Stimulated activated naive B cell treated with anti-CD40 and anti-IgM and Interleukin-4, amounts not matched to agents 10 μg/mL and 1 μg/mL and 100 μg/mL, for 72 hours (primary cell): ENCODE results near the gene ADA.
"Not testable (repeated sequence)": the region's sequence is repeated elsewhere in the genome, so short reads cannot be mapped to it uniquely, and the experiment has no call there.

Source experiments
- ATAC-seq, 2 donors: fragments of 150-1000 bp; cut with Tn5 transposase; replicated peaks; 2 replicates each; pipeline ENCODE4 v1.10.0; 2021; ENCODE audit warnings: moderate library complexity in 1 of 2
- DNase-seq: peaks from one replicate; pipeline ENCODE4 v3.0.0; 2021
- H3K27ac Mint-ChIP-seq: one replicate; pipeline ENCODE4 v1.8.0; 2022; ENCODE audit warnings: mild to moderate bottlenecking, mixed read lengths
- H3K27me3 Mint-ChIP-seq, 2 donors: one replicate each; pipeline ENCODE4 v1.8.0; 2022; ENCODE audit warnings: mixed read lengths in 2 of 2
- H3K36me3 Mint-ChIP-seq, 2 donors: one replicate each; pipeline ENCODE4 v1.8.0; 2022; ENCODE audit warnings: mixed read lengths in 2 of 2, mild to moderate bottlenecking in 1 of 2
- H3K4me1 Mint-ChIP-seq, 2 donors: one replicate each; pipeline ENCODE4 v1.8.0; 2022; ENCODE audit warnings: mixed read lengths in 2 of 2, mild to moderate bottlenecking in 1 of 2
- H3K4me3 Mint-ChIP-seq, 2 donors: one replicate each; pipeline ENCODE4 v1.8.0; 2022; ENCODE audit warnings: mild to moderate bottlenecking in 2 of 2, mixed read lengths in 2 of 2, moderate library complexity in 1 of 2
- H3K9me3 Mint-ChIP-seq, 2 donors: one replicate each; pipeline ENCODE4 v1.8.0; 2022; ENCODE audit warnings: mixed read lengths in 2 of 2, mild to moderate bottlenecking in 1 of 2

The ADA gene

GRCh38 chr20:44651684-44652423, at the start of gene ADA:
ADA (minus strand) TSS chr20:44651699; CDS start chr20:44651607, 92 bp downstream.
- Mint-ChIP-seq H3K4me3 (peak within 1 kb of the TSS; percentile 80 to 85), H3K4me1 (peaks cover 28 to 51% of the 10 kb centered on the region in 2 donors), H3K27me3 (no peaks in the 10 kb centered on the region), H3K36me3 (peaks cover 2 to 9% of the 10 kb centered on the region in 2 donors), H3K9me3 (peaks cover 0 to 2% of the 10 kb centered on the region in 2 donors), H3K27ac (peak within 1 kb of the TSS; percentile 86)
- ATAC-seq (peak; percentile 80 to 83), DNase-seq (peak; percentile 68)

GRCh38 chr20:44700306-44700705, 48.8 kb upstream of the ADA start:
- no peaks in the 10 kb centered on the region for H3K36me3 Mint-ChIP-seq
- H3K9me3 Mint-ChIP-seq, result no peaks in the 10 kb centered on the region
- no peaks in the 10 kb centered on the region for H3K27me3 Mint-ChIP-seq
- peaks cover 13 to 33% of the 10 kb centered on the region in 2 donors for H3K4me1 Mint-ChIP-seq
- H3K4me3 Mint-ChIP-seq, result no peak overlapping the region
- ATAC-seq (no peak), DNase-seq (no peak)
- no peak overlapping the region for H3K27ac Mint-ChIP-seq

GRCh38 chr20:44698351-44698750, 46.9 kb upstream of the ADA start:
- no peaks in the 10 kb centered on the region for H3K36me3 Mint-ChIP-seq
- no peaks in the 10 kb centered on the region for H3K9me3 Mint-ChIP-seq
- H3K27ac Mint-ChIP-seq, result no peak overlapping the region
- peaks cover 11 to 26% of the 10 kb centered on the region in 2 donors for H3K4me1 Mint-ChIP-seq
- no peak for DNase-seq
- no peak overlapping the region for H3K4me3 Mint-ChIP-seq
- no peak for ATAC-seq
- no peaks in the 10 kb centered on the region for H3K27me3 Mint-ChIP-seq

GRCh38 chr20:44697041-44697440, 45.5 kb upstream of the ADA start:
- H3K4me3 Mint-ChIP-seq, H3K27ac Mint-ChIP-seq, H3K27me3 Mint-ChIP-seq, H3K9me3 Mint-ChIP-seq, DNase-seq, H3K36me3 Mint-ChIP-seq: not testable (repeated sequence)
- H3K4me1 Mint-ChIP-seq, result peaks cover 6 to 16% of the 10 kb centered on the region in 2 donors
- ATAC-seq, result peak; percentile 55 to 67

GRCh38 chr20:44696315-44696714, 44.8 kb upstream of the ADA start:
- H3K27me3 Mint-ChIP-seq, result no peaks in the 10 kb centered on the region
- no peaks in the 10 kb centered on the region for H3K36me3 Mint-ChIP-seq
- H3K9me3 Mint-ChIP-seq, result no peaks in the 10 kb centered on the region
- ATAC-seq (peak in 1 of 2 donors; percentile 31), DNase-seq (no peak)
- H3K27ac Mint-ChIP-seq, result no peak overlapping the region
- no peak overlapping the region for H3K4me3 Mint-ChIP-seq
- peaks cover 6 to 16% of the 10 kb centered on the region in 2 donors for H3K4me1 Mint-ChIP-seq

GRCh38 chr20:44695674-44696300, 44.3 kb upstream of the ADA start:
- H3K27me3 Mint-ChIP-seq, result no peaks in the 10 kb centered on the region
- ATAC-seq, result no peak
- peaks cover 6 to 16% of the 10 kb centered on the region in 2 donors for H3K4me1 Mint-ChIP-seq
- H3K36me3 Mint-ChIP-seq, result no peaks in the 10 kb centered on the region
- no peak overlapping the region for H3K4me3 Mint-ChIP-seq
- no peak for DNase-seq
- no peaks in the 10 kb centered on the region for H3K9me3 Mint-ChIP-seq
- no peak overlapping the region for H3K27ac Mint-ChIP-seq

- no peak overlapping the region for H3K4me3 Mint-ChIP-seq
- no peaks in the 10 kb centered on the region for H3K9me3 Mint-ChIP-seq
- DNase-seq (no peak), ATAC-seq (no peak)
- H3K36me3 Mint-ChIP-seq, result no peaks in the 10 kb centered on the region
- no peaks in the 10 kb centered on the region for H3K27me3 Mint-ChIP-seq
- H3K4me1 Mint-ChIP-seq, result peaks cover 6 to 16% of the 10 kb centered on the region in 2 donors
- no peak overlapping the region for H3K27ac Mint-ChIP-seq
Measured at GRCh38 chr20:44695295-44695673, 43.8 kb upstream of the ADA start.

GRCh38 chr20:44694159-44694558, 42.7 kb upstream of the ADA start:
- H3K27me3 Mint-ChIP-seq, result no peaks in the 10 kb centered on the region
- H3K36me3 Mint-ChIP-seq, result no peaks in the 10 kb centered on the region
- H3K9me3 Mint-ChIP-seq, result no peaks in the 10 kb centered on the region
- peaks cover 6 to 16% of the 10 kb centered on the region in 2 donors for H3K4me1 Mint-ChIP-seq
- no peak for DNase-seq
- H3K27ac Mint-ChIP-seq, result no peak overlapping the region
- no peak for ATAC-seq
- H3K4me3 Mint-ChIP-seq, result no peak overlapping the region

GRCh38 chr20:44693627-44694026, 42.1 kb upstream of the ADA start:
- DNase-seq, result no peak
- Mint-ChIP-seq H3K27me3 (no peaks in the 10 kb centered on the region), H3K9me3 (no peaks in the 10 kb centered on the region), H3K36me3 (no peaks in the 10 kb centered on the region), H3K4me1 (peaks cover 6 to 16% of the 10 kb centered on the region in 2 donors), H3K4me3 (no peak overlapping the region), H3K27ac (no peak overlapping the region)
- ATAC-seq, result no peak

- H3K36me3 Mint-ChIP-seq, result no peaks in the 10 kb centered on the region
- no peak overlapping the region for H3K27ac Mint-ChIP-seq
- H3K27me3 Mint-ChIP-seq, result no peaks in the 10 kb centered on the region
- no peaks in the 10 kb centered on the region for H3K9me3 Mint-ChIP-seq
- no peak overlapping the region for H3K4me3 Mint-ChIP-seq
- DNase-seq (no peak), ATAC-seq (no peak)
- H3K4me1 Mint-ChIP-seq, result peaks cover 6 to 16% of the 10 kb centered on the region in 2 donors
Measured at GRCh38 chr20:44692932-44693480, 41.5 kb upstream of the ADA start.

- H3K4me3 Mint-ChIP-seq, result no peak overlapping the region
- no peaks in the 10 kb centered on the region for H3K9me3 Mint-ChIP-seq
- peaks cover 2 to 10% of the 10 kb centered on the region in 2 donors for H3K4me1 Mint-ChIP-seq
- H3K27me3 Mint-ChIP-seq, result no peaks in the 10 kb centered on the region
- ATAC-seq, result no peak
- no peak for DNase-seq
- H3K27ac Mint-ChIP-seq, result no peak overlapping the region
- H3K36me3 Mint-ChIP-seq, result no peaks in the 10 kb centered on the region
Measured at GRCh38 chr20:44691424-44692423, 40.2 kb upstream of the ADA start.

GRCh38 chr20:44690781-44691423, 39.4 kb upstream of the ADA start:
- Mint-ChIP-seq H3K9me3 (no peaks in the 10 kb centered on the region), H3K4me1 (peaks cover 2 to 3% of the 10 kb centered on the region in 2 donors), H3K27me3 (no peaks in the 10 kb centered on the region), H3K4me3 (no peak overlapping the region), H3K27ac (no peak overlapping the region), H3K36me3 (no peaks in the 10 kb centered on the region)
- DNase-seq, result no peak
- no peak for ATAC-seq

GRCh38 chr20:44689809-44690208, 38.3 kb upstream of the ADA start:
- Mint-ChIP-seq H3K27me3 (peaks cover 0 to 4% of the 10 kb centered on the region in 2 donors), H3K36me3 (no peaks in the 10 kb centered on the region), H3K4me3 (no peak overlapping the region), H3K4me1 (peaks cover 4 to 8% of the 10 kb centered on the region in 2 donors), H3K27ac (no peak overlapping the region), H3K9me3 (no peaks in the 10 kb centered on the region)
- no peak for DNase-seq
- no peak for ATAC-seq
